ENCODE results near the gene KREMEN1.
"Not testable (repeated sequence)": the region's sequence is repeated elsewhere in the genome, so short reads cannot be mapped to it uniquely, and the experiment has no call there.

Gene KREMEN1

DNA sequence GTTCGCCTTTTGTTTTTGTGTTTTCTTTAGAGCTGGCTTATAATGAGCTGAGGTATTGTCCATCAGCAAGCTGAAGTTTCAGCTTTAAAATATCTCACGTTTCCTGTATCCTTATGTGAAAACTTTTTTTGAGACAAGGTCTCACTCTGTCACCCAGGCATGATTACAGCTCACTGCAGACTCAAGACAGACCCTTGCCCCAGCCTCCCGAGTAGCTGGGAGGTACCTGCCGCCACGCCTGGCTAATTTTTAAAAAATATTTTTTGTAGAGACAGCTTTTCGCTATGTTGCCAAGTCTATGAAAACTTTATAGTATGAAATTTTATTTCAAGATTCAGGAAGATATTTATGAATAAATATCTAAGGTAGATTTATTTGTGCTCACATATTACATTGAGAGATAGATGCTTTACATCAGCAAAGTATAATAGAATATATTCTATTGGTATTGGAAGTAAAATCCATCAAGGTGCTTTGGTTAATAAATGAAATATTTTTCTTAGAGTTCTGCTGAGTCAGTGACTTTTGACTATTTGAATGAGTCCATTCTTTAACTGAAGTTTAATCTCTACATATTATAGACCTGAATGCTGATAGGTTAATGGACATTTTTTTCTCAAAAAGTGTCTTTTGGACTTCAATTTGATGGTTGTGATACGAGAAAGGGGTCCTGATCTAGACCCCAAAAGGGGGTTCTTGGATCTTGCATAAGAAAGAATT lies 10.2 kb downstream of the KREMEN1 start:
- Histone ChIP-seq H3K4me1 (ENCODE audit: insufficient read depth, low read length) (peaks cover 5% of the 10 kb centered on the region; the same call in 1 of the 2 replicates), H3K27ac (ENCODE audit: low read length) (no peak overlapping the region), H3K36me3 (ENCODE audit: insufficient read depth, low read depth, low read length) (no peaks in the 10 kb centered on the region), H3K4me3 (ENCODE audit: low read length) (no peak overlapping the region), H3K9ac (ENCODE audit: low read depth, low read length) (no peak overlapping the region), H3K9me3 (ENCODE audit: insufficient read depth, low read depth, low read length) (no peaks in the 10 kb centered on the region), H3K27me3 (ENCODE audit: insufficient read depth, low read length) (no peaks in the 10 kb centered on the region)

DNA sequence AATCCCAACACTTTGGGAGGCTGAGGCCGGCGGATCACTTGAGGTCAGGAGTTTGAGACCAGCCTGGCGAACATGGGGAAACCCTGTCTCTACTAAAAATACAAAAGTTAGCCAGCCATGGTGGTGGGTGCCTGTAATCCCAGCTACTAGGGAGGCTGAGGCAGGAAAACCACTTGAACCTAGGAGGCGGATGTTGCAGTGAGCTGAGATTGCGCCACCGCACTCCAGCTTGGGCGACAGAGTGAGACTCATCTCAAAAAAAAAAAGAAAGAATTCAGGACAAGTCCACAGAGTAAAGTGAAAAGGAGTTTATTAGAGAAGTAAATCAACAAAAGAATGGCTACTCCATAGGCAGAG lies 10.7 kb downstream of the KREMEN1 start:
- not testable (repeated sequence) for H3K27me3 ChIP-seq (ENCODE audit: insufficient read depth, low read length); H3K36me3 ChIP-seq (ENCODE audit: insufficient read depth, low read depth, low read length); H3K9me3 ChIP-seq (ENCODE audit: insufficient read depth, low read depth, low read length); H3K27ac ChIP-seq (ENCODE audit: low read length); H3K4me3 ChIP-seq (ENCODE audit: low read length); H3K9ac ChIP-seq (ENCODE audit: low read depth, low read length); H3K4me1 ChIP-seq (ENCODE audit: insufficient read depth, low read length)

DNA sequence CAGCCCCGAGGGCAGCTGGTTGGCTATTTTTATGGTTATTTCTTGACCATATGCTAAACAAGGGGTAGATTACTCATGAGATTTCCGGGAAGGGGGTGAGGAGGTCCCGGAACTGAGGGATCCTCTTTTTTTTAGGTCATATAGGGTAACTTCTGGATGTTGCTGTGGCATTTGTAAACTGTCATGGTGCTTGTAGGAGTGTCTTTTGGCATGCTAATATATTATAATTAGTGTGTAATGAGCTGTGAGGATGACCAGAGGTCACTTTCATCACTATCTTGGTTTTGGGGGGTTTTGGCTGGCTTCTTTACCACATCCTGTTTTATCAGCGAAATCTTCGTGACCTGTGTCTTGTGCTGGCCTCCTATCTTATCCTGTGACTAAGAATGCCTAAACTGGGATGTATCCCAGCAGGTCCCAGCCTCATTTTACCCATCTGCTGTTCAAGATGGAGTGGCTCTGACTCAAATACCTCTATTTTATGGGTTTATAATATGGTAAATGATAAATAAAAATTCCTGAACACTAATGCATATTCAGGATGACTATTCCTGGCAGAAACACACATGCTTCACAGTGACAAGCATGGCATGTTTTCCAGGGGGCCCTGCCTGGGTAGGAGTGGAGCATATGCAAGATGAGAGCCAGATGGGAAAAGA lies 11.2 kb downstream of the KREMEN1 start:
- no peaks in the 10 kb centered on the region for H3K9me3 ChIP-seq (ENCODE audit: insufficient read depth, low read depth, low read length)
- H3K27ac ChIP-seq (ENCODE audit: low read length) = no peak overlapping the region
- no peaks in the 10 kb centered on the region for H3K36me3 ChIP-seq (ENCODE audit: insufficient read depth, low read depth, low read length)
- no peaks in the 10 kb centered on the region for H3K27me3 ChIP-seq (ENCODE audit: insufficient read depth, low read length)
- H3K9ac ChIP-seq (ENCODE audit: low read depth, low read length) = no peak overlapping the region
- no peak overlapping the region for H3K4me3 ChIP-seq (ENCODE audit: low read length)
- peaks cover 5% of the 10 kb centered on the region; the same call in 1 of the 2 replicates for H3K4me1 ChIP-seq (ENCODE audit: insufficient read depth, low read length)

DNA sequence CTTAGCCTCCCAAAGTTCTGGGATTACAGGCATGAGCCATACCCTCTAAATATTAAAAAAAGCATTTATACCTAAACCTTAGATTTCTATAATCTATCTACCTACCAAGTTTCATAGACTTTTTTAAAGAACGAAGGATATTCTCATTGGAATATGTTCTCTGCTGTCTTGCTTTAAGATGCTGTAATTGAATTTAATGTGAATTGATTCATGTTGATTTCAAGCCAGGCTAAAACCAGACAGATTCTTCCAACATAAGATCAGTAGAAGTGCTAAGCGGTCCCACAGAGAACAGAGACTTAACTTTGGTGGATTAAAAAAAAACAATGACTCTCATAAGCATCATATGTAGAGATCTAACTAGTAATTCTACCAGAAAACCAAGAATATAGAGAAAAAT lies 14.2 kb downstream of the KREMEN1 start:
- no peak overlapping the region for H3K27ac ChIP-seq (ENCODE audit: low read length)
- H3K27me3 ChIP-seq (ENCODE audit: insufficient read depth, low read length) = no peaks in the 10 kb centered on the region
- no peaks in the 10 kb centered on the region for H3K36me3 ChIP-seq (ENCODE audit: insufficient read depth, low read depth, low read length)
- no peak overlapping the region for H3K4me3 ChIP-seq (ENCODE audit: low read length)
- H3K9me3 ChIP-seq (ENCODE audit: insufficient read depth, low read depth, low read length) = no peaks in the 10 kb centered on the region
- H3K4me1 ChIP-seq (ENCODE audit: insufficient read depth, low read length) = peaks cover 5% of the 10 kb centered on the region; the same call in 1 of the 2 replicates
- H3K9ac ChIP-seq (ENCODE audit: low read depth, low read length) = no peak overlapping the region

DNA sequence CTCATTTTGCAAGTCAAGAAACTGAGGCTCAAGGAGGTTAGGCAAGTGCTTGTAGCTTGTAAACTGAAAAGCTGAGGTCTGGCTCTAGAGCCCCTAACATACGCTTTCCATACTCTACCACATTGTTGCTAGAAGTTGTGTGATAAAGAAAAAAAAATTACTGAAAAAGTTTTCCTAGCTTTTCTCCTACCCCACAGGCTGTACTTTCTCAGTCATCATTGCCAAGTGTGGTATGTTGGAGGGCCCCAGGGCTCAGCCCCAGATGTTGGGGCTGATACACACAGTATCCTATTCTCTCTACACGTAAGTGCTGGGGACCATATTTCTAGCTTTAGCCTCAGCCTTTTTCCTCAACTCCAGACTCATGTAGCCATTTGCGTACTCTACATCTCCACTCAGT lies 16.0 kb downstream of the KREMEN1 start:
- H3K36me3 ChIP-seq (ENCODE audit: insufficient read depth, low read depth, low read length) = no peaks in the 10 kb centered on the region
- peaks cover 3% of the 10 kb centered on the region; the same call in 1 of the 2 replicates for H3K4me1 ChIP-seq (ENCODE audit: insufficient read depth, low read length)
- H3K4me3 ChIP-seq (ENCODE audit: low read length) = no peak overlapping the region
- no peak overlapping the region for H3K27ac ChIP-seq (ENCODE audit: low read length)
- H3K27me3 ChIP-seq (ENCODE audit: insufficient read depth, low read length) = no peaks in the 10 kb centered on the region
- no peaks in the 10 kb centered on the region for H3K9me3 ChIP-seq (ENCODE audit: insufficient read depth, low read depth, low read length)
- no peak overlapping the region for H3K9ac ChIP-seq (ENCODE audit: low read depth, low read length)

DNA sequence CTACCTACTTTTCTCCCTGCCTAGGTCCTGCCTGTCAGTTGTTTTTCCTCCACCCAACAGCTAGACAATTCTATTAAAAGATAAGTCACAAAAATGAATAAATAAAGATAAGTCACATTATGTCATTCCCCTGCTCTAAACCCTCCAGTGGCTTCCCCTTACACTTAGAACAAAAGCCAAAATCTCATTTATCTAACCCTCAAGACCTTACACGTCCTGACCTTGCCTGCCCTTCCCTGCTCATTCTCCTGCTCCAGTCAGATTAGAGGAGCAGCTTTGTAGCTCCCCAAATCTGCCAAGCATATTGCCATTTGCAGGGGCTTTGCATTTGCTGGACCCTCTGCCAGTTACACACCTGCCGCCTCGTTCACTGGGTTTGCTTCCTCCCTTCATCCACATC lies 16.7 kb downstream of the KREMEN1 start:
- Histone ChIP-seq H3K27me3 (ENCODE audit: insufficient read depth, low read length) (no peaks in the 10 kb centered on the region), H3K27ac (ENCODE audit: low read length) (no peak overlapping the region), H3K4me3 (ENCODE audit: low read length) (no peak overlapping the region), H3K36me3 (ENCODE audit: insufficient read depth, low read depth, low read length) (no peaks in the 10 kb centered on the region), H3K9ac (ENCODE audit: low read depth, low read length) (no peak overlapping the region), H3K4me1 (ENCODE audit: insufficient read depth, low read length) (no peaks in the 10 kb centered on the region), H3K9me3 (ENCODE audit: insufficient read depth, low read depth, low read length) (no peaks in the 10 kb centered on the region)

DNA sequence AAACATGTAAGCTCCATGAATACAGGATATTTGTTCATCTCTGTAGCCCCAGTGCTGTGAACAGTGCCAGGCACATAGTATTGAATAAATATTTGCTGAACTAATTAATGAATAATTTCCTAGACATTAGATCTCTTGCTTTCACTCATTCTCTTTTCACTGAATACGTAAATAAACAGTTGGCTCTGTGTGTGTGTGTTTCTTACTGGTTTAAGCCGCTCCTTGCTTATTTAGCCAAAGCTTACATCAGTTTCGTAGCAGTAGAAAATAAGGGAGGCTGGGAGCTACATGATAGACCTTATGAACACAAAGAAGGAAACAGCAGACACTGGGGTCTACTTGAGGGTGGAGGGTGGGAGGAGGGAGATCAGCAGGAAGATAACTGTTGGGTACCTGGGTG lies 17.2 kb downstream of the KREMEN1 start:
- no peaks in the 10 kb centered on the region for H3K9me3 ChIP-seq (ENCODE audit: insufficient read depth, low read depth, low read length)
- no peaks in the 10 kb centered on the region for H3K27me3 ChIP-seq (ENCODE audit: insufficient read depth, low read length)
- H3K4me1 ChIP-seq (ENCODE audit: insufficient read depth, low read length) = no peaks in the 10 kb centered on the region
- no peak overlapping the region for H3K27ac ChIP-seq (ENCODE audit: low read length)
- no peaks in the 10 kb centered on the region for H3K36me3 ChIP-seq (ENCODE audit: insufficient read depth, low read depth, low read length)
- no peak overlapping the region for H3K9ac ChIP-seq (ENCODE audit: low read depth, low read length)
- H3K4me3 ChIP-seq (ENCODE audit: low read length) = no peak overlapping the region

DNA sequence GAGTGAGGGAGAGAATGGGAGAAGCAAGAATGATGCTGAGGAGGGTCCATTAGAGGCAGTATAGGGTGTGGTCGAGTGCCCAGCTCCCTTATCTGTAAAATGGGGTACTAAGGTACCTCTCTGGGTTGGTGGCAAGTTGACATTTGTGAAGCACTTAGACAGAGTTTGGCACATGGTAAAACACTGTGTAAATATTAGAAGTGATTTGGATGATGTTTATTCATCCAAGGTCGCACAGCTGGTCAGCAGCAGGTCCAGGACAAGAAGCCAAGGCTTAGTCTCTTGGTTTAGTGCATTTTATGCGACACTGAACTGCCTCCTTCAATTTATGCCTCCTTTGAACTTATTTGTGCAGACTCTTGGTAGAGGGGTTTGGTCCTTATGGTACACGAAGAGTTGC lies 19.4 kb downstream of the KREMEN1 start:
- H3K9me3 ChIP-seq (ENCODE audit: insufficient read depth, low read depth, low read length) = no peaks in the 10 kb centered on the region
- H3K4me3 ChIP-seq (ENCODE audit: low read length) = no peak overlapping the region
- H3K9ac ChIP-seq (ENCODE audit: low read depth, low read length) = no peak overlapping the region
- no peaks in the 10 kb centered on the region for H3K36me3 ChIP-seq (ENCODE audit: insufficient read depth, low read depth, low read length)
- H3K4me1 ChIP-seq (ENCODE audit: insufficient read depth, low read length) = peaks cover 9% of the 10 kb centered on the region
- no peak overlapping the region for H3K27ac ChIP-seq (ENCODE audit: low read length)
- H3K27me3 ChIP-seq (ENCODE audit: insufficient read depth, low read length) = no peaks in the 10 kb centered on the region

DNA sequence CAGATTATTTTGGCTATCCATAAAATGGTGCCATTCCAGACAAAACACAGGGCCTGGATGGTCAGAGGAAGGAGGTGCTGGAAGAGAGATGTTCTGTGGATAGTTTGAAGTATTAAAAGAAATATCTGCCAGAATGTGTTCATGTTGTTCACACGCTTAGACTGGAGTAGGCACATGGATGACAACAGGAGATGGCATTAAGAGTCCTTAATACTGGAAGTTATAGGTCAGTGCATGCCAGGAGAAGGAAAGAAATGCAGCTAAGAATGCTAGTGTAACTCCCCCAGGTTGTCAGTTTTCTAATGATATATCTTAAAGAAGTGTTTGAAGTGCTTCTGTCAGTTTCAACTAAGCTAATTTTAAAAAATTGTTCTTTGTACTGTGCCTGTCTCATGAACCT lies 20.2 kb downstream of the KREMEN1 start:
- H3K36me3 ChIP-seq (ENCODE audit: insufficient read depth, low read depth, low read length) = no peaks in the 10 kb centered on the region
- no peaks in the 10 kb centered on the region for H3K27me3 ChIP-seq (ENCODE audit: insufficient read depth, low read length)
- H3K9me3 ChIP-seq (ENCODE audit: insufficient read depth, low read depth, low read length) = no peaks in the 10 kb centered on the region
- no peak overlapping the region for H3K27ac ChIP-seq (ENCODE audit: low read length)
- H3K9ac ChIP-seq (ENCODE audit: low read depth, low read length) = no peak overlapping the region
- peaks cover 10% of the 10 kb centered on the region for H3K4me1 ChIP-seq (ENCODE audit: insufficient read depth, low read length)
- no peak overlapping the region for H3K4me3 ChIP-seq (ENCODE audit: low read length)

DNA sequence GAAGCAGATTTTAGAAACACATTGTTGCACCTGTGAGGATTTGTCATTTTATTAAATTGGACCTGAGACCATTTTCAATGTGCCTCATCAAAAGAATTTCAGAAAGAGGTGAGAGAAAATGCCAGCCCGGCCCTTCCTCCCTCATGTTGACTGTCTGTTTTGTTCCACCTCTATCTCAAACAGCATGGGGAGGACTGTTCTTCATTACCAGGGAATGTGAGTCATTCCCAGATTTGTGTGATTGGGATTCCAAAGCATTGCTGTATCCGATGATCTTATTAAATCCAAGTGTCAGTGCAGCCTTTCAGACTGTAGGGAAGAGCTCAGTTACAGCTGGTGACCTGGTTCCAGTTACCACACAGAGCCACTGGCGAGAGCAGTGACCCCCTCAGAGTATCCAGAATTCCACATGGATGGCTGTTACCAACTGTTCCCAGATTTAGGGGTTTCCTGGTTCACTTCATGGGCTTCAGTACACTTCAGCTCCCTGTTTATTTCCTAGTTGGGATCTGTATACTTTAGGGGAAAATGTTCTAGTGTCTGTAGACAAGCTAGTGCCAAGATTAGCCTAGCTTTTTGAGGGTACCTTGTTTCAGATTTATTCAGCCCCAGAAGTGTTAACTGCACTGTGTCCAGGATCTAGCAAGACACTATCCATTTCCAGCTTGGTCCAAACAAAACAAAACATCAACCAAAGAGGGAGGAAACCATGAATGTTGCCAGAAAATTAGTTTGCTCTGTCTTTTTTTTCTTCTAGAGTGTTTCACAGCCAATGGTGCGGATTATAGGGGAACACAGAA lies 20.9 kb downstream of the KREMEN1 start:
- Histone ChIP-seq H3K36me3 (ENCODE audit: insufficient read depth, low read depth, low read length) (no peaks in the 10 kb centered on the region), H3K27me3 (ENCODE audit: insufficient read depth, low read length) (no peaks in the 10 kb centered on the region), H3K4me1 (ENCODE audit: insufficient read depth, low read length) (peaks cover 13% of the 10 kb centered on the region), H3K27ac (ENCODE audit: low read length) (no peak overlapping the region), H3K9me3 (ENCODE audit: insufficient read depth, low read depth, low read length) (no peaks in the 10 kb centered on the region), H3K4me3 (ENCODE audit: low read length) (no peak overlapping the region), H3K9ac (ENCODE audit: low read depth, low read length) (no peak overlapping the region)

DNA sequence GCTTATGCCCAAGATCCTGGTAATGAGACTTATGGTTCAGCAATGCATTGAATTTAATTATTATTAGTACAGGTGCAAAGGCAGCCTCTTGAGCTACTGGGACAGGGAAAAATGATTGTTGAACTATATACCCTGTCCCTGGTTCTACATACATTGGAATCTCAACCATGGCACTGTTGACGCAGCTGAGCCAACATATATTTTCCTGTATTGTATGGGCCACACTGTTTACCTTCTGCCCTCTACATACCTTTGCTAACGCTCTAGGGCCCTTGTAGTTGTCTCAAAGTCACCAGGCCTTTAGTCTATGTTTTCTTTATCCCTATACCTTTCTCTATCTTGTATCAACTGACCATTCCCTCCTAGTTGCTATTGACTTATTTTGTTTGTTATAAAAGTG lies 22.6 kb downstream of the KREMEN1 start:
- H3K9ac ChIP-seq (ENCODE audit: low read depth, low read length) = no peak overlapping the region
- H3K4me3 ChIP-seq (ENCODE audit: low read length) = no peak overlapping the region
- no peaks in the 10 kb centered on the region for H3K36me3 ChIP-seq (ENCODE audit: insufficient read depth, low read depth, low read length)
- no peaks in the 10 kb centered on the region for H3K9me3 ChIP-seq (ENCODE audit: insufficient read depth, low read depth, low read length)
- H3K4me1 ChIP-seq (ENCODE audit: insufficient read depth, low read length) = peaks cover 18% of the 10 kb centered on the region
- no peak overlapping the region for H3K27ac ChIP-seq (ENCODE audit: low read length)
- no peaks in the 10 kb centered on the region for H3K27me3 ChIP-seq (ENCODE audit: insufficient read depth, low read length)
